IMR-90 (cell line): Measurements from ENCODE around the gene HSD17B8. TPM values are rescaled to one million over a fixed set of nuclear protein-coding genes. Genes with fewer than 3 reads are reported as not detected.

ENCODE experiments used
- ATAC-seq: fragments of 200-7000 bp; cut with Tn5 transposase; 2 replicates; pipeline ENCODE4 v1.9.1; 2020; ENCODE audit warnings: low read depth, mild to moderate bottlenecking, moderate library complexity
- BruUV-seq: library from RNA; stranded (reverse); fragments of 400-500 nt; replicated peaks from 2 replicates; lab custom pipeline; 2021; lab: Mats Ljungman, UMichigan
- CTCF ChIA-PET: fragments of 300-600 bp; formaldehyde crosslinking; extraction: SDS; loops from one replicate; lab custom pipeline; 2021; ENCODE audit warnings: antibody characterized with exemption; lab: Yijun Ruan, JAX
- POLR2A ChIA-PET: fragments of 300-600 bp; sonication (Branson Sonifier 250); formaldehyde crosslinking; loops from one replicate; lab custom pipeline; 2022; ENCODE audit warnings: antibody characterized with exemption; ENCODE audit not compliant: unreplicated experiment; lab: Charles Lee
- DNase-seq: peaks from one replicate; pipeline ENCODE4 v3.0.0; 2013
- H2AFZ ChIP-seq: replicated peaks from 2 replicates; pipeline ENCODE3; 2013; ENCODE audit warnings: low read length, mild to moderate bottlenecking; ENCODE audit not compliant: poor library complexity
- H2AK5ac ChIP-seq: 2 replicates; pipeline ENCODE4 v1.6.1; 2013; ENCODE audit warnings: low read depth, low read length, inconsistent platforms
- H2AK9ac ChIP-seq: replicated peaks from 2 replicates; pipeline ENCODE3; 2013; ENCODE audit warnings: mild to moderate bottlenecking, low read depth, low read length, moderate library complexity; ENCODE audit not compliant: poor library complexity
- H2BK120ac ChIP-seq: 2 replicates; pipeline ENCODE4 v1.6.1; 2013; ENCODE audit warnings: low read depth, low read length, inconsistent platforms
- H2BK15ac ChIP-seq: 3 replicates; pipeline ENCODE4 v1.6.1; 2013; ENCODE audit warnings: low read depth, low read length, inconsistent platforms
- H2BK20ac ChIP-seq: 2 replicates; pipeline ENCODE4 v1.6.1; 2013; ENCODE audit warnings: low read depth, mild to moderate bottlenecking, inconsistent platforms, low read length, moderate library complexity
- H2BK5ac ChIP-seq: 2 replicates; pipeline ENCODE4 v1.6.1; 2013; ENCODE audit warnings: mild to moderate bottlenecking, low read depth, low read length, inconsistent platforms; ENCODE audit not compliant: poor library complexity, severe bottlenecking
- H3K14ac ChIP-seq: replicated peaks from 2 replicates; pipeline ENCODE4 v1.6.1; 2013; ENCODE audit warnings: low read depth, low read length, inconsistent platforms
- H3K18ac ChIP-seq: 2 replicates; pipeline ENCODE4 v1.6.1; 2013; ENCODE audit warnings: low read depth, low read length, control low read depth
- H3K23ac ChIP-seq: 2 replicates; pipeline ENCODE4 v1.6.1; 2013; ENCODE audit warnings: low read depth, low read length, inconsistent platforms
- H3K27ac ChIP-seq: 2 replicates; pipeline ENCODE4 v1.5.1; 2013; ENCODE audit warnings: mild to moderate bottlenecking, control low read depth, low read length; ENCODE audit not compliant: insufficient read depth
- H3K27me3 ChIP-seq: 2 replicates; pipeline ENCODE4 v1.6.1; 2013; ENCODE audit warnings: low read length; ENCODE audit not compliant: control insufficient read depth, insufficient read depth
- H3K36me3 ChIP-seq: 2 replicates; pipeline ENCODE4 v1.6.1; 2013; ENCODE audit warnings: low read length, mixed read lengths; ENCODE audit not compliant: control insufficient read depth, insufficient read depth
- H3K4ac ChIP-seq: 2 replicates; pipeline ENCODE4 v1.6.1; 2013; ENCODE audit warnings: low read depth, low read length, inconsistent platforms
- H3K4me1 ChIP-seq: 2 replicates; pipeline ENCODE4 v1.6.1; 2013; ENCODE audit warnings: low read length, mixed read lengths; ENCODE audit not compliant: control insufficient read depth, insufficient read depth
- H3K4me2 ChIP-seq: 2 replicates; pipeline ENCODE4 v1.6.1; 2013; ENCODE audit warnings: low read depth, mild to moderate bottlenecking, control low read depth, low read length, moderate library complexity
- H3K4me3 ChIP-seq: 2 replicates; pipeline ENCODE4 v1.5.1; 2013; ENCODE audit warnings: low read depth, mild to moderate bottlenecking, control low read depth, low read length, moderate library complexity; ENCODE audit not compliant: insufficient read depth
- H3K56ac ChIP-seq: 2 replicates; pipeline ENCODE4 v1.6.1; 2013; ENCODE audit warnings: low read length, inconsistent platforms; ENCODE audit not compliant: insufficient read depth; ENCODE audit errors: extremely low read depth
- H3K79me1 ChIP-seq, 2 experiments: 2 replicates each; pipeline ENCODE4 v1.6.1; 2013; ENCODE audit warnings: low read length in 2 of 2, inconsistent platforms in 1 of 2, low read depth in 1 of 2
- H3K9ac ChIP-seq: 2 replicates; pipeline ENCODE4 v1.6.1; 2013; ENCODE audit warnings: low read depth, low read length, control low read depth
- H3K9me1 ChIP-seq: 2 replicates; pipeline ENCODE4 v1.6.1; 2013; ENCODE audit warnings: low read length, inconsistent platforms; ENCODE audit not compliant: insufficient read depth
- H3K9me3 ChIP-seq: 2 replicates; pipeline ENCODE4 v1.6.1; 2013; ENCODE audit warnings: low read length; ENCODE audit not compliant: control insufficient read depth, insufficient read depth
- H4K20me1 ChIP-seq: 2 replicates; pipeline ENCODE4 v1.6.1; 2013; ENCODE audit warnings: low read length, inconsistent platforms; ENCODE audit not compliant: insufficient read depth
- H4K5ac ChIP-seq: 2 replicates; pipeline ENCODE4 v1.6.1; 2013; ENCODE audit warnings: mild to moderate bottlenecking, low read depth, low read length, control low read depth
- H4K8ac ChIP-seq, 2 experiments: 2 replicates each; pipeline ENCODE4 v1.6.1; 2013; ENCODE audit warnings: low read depth in 2 of 2, low read length in 2 of 2, control low read depth in 1 of 2, inconsistent platforms in 1 of 2
- H4K91ac ChIP-seq: 2 replicates; pipeline ENCODE4 v1.6.1; 2013; ENCODE audit warnings: low read depth, low read length, inconsistent platforms; ENCODE audit not compliant: insufficient read depth
- BHLHE40 ChIP-seq: fragments of 150-350 bp; IDR thresholded peaks from 2 replicates; pipeline ENCODE4 v1.6.1; 2016; ENCODE audit warnings: mild to moderate bottlenecking, low read depth, low read length
- CEBPB ChIP-seq: IDR thresholded peaks from 2 replicates; pipeline ENCODE4 v1.6.1; 2012; ENCODE audit warnings: low read depth, low read length, improper control_type of control experiment
- CHD1 ChIP-seq: IDR thresholded peaks from 2 replicates; pipeline ENCODE4 v1.6.1; 2012; ENCODE audit warnings: low read depth, low read length, improper control_type of control experiment
- CTCF ChIP-seq: conservative IDR thresholded peaks from 2 replicates; pipeline ENCODE4 v1.5.1; 2012; ENCODE audit warnings: mild to moderate bottlenecking, low read depth, low read length, improper control_type of control experiment
- ELK1 ChIP-seq: fragments of 150-350 bp; IDR thresholded peaks from 2 replicates; pipeline ENCODE4 v1.6.1; 2016; ENCODE audit warnings: low read depth, mild to moderate bottlenecking, low read length, moderate library complexity, borderline replicate concordance
- FOS ChIP-seq: fragments of 150-350 bp; IDR thresholded peaks from 2 replicates; pipeline ENCODE4 v1.6.1; 2016; ENCODE audit warnings: low read depth, low read length
- MAFK ChIP-seq: IDR thresholded peaks from 2 replicates; pipeline ENCODE4 v1.6.1; 2012; ENCODE audit warnings: low read depth, low read length, improper control_type of control experiment
- MAZ ChIP-seq: IDR thresholded peaks from 2 replicates; pipeline ENCODE4 v1.6.1; 2012; ENCODE audit warnings: low read depth, mild to moderate bottlenecking, low read length, improper control_type of control experiment, moderate library complexity, borderline replicate concordance
- MXI1 ChIP-seq: IDR thresholded peaks from 2 replicates; pipeline ENCODE4 v1.6.1; 2012; ENCODE audit warnings: low read depth, mild to moderate bottlenecking, low read length, moderate library complexity, borderline replicate concordance
- NFE2L2 ChIP-seq: fragments of 150-350 bp; IDR thresholded peaks from 2 replicates; pipeline ENCODE4 v1.6.1; 2016; ENCODE audit warnings: low read depth, mild to moderate bottlenecking, low read length
- POLR2A ChIP-seq: IDR thresholded peaks from 2 replicates; pipeline ENCODE4 v1.6.1; 2012; ENCODE audit warnings: mild to moderate bottlenecking, low read depth, low read length
- RAD21 ChIP-seq: IDR thresholded peaks from 2 replicates; pipeline ENCODE4 v1.6.1; 2012; ENCODE audit warnings: low read length, improper control_type of control experiment
- RCOR1 ChIP-seq: IDR thresholded peaks from 2 replicates; pipeline ENCODE4 v1.6.1; 2012; ENCODE audit warnings: mild to moderate bottlenecking, low read length, improper control_type of control experiment; ENCODE audit not compliant: insufficient replicate concordance
- SMC3 ChIP-seq: fragments of 150-350 bp; IDR thresholded peaks from 2 replicates; pipeline ENCODE4 v1.6.1; 2016; ENCODE audit warnings: low read depth, mild to moderate bottlenecking, antibody characterized with exemption, low read length, moderate library complexity
- USF2 ChIP-seq: fragments of 150-350 bp; IDR thresholded peaks from 2 replicates; pipeline ENCODE4 v1.6.1; 2017; ENCODE audit warnings: mild to moderate bottlenecking, antibody characterized with exemption, low read length, low read depth
- WGBS, 2 experiments: methylation state at CpG; one replicate each; pipeline versions ENCODE4 v1.1.5 to v1.1.7; 2013; ENCODE audit warnings: missing lambda C conversion rate in 2 of 2; ENCODE audit not compliant: insufficient read length in 1 of 2; ENCODE audit errors: extremely low coverage in 2 of 2; 5-methylcytosine and 5-hydroxymethylcytosine counted together
- dilution Hi-C: fragments of 300-500 bp; cut with HindIII; formaldehyde crosslinking; loops from one replicate; pipeline ENCODE4 v1.14.3; 2018; ENCODE audit warnings: low sequenced_read_pairs; ENCODE audit not compliant: unreplicated experiment
- in situ Hi-C: fragments of 300-500 bp; cut with MboI; formaldehyde crosslinking; loops from 3 replicates; pipeline ENCODE4 v1.14.3; 2019; ENCODE audit warnings: low sequenced_read_pairs, inconsistent platforms, mixed read lengths
- intact Hi-C: fragments of 100-400 bp; cut with micrococcal nuclease; formaldehyde crosslinking; loops from 2 replicates; pipeline ENCODE4 v1.10.0; 2022
- polyA plus RNA-seq, 3 experiments: library from polyadenylated mRNA; depleted of rRNA; stranded (reverse); fragments of >200 nt; gene quantifications; 2 replicates each; pipeline ENCODE4 v1.2.3, GENCODE V29; 2012; ENCODE audit warnings: low replicate concordance in 1 of 3
- total RNA-seq: library from RNA; depleted of rRNA; stranded (reverse); fragments of >200 nt; gene quantifications from 2 replicates; pipeline ENCODE4 v1.2.3, GENCODE V29; 2012

Gene HSD17B8
- total and polyA plus RNA-seq, 2 of the 4 experiments (the other 2 are of a cell fraction) = 1.6 to 4.3 TPM

GRCh38 chr6:33170176-33171015, 34.1 kb upstream of the HSD17B8 start:
- WGBS, 2 experiments = 85% methylated on average over 2 of the region's 9 CpGs; no CpG with 5 or more reads in 1 of the 2 experiments
- intact Hi-C loops = no loop called here
- no peak for DNase-seq
- no peak for TF ChIP-seq BHLHE40
- no peak for TF ChIP-seq USF2
- TF ChIP-seq MAZ = no peak
- no peak for TF ChIP-seq RAD21
- TF ChIP-seq SMC3 = no peak
- TF ChIP-seq CTCF = no peak
- TF ChIP-seq MXI1 = no peak
- no peak for TF ChIP-seq RCOR1
- TF ChIP-seq POLR2A = no peak
- no peak for TF ChIP-seq MAFK
- TF ChIP-seq ELK1 = no peak
- no peak for TF ChIP-seq CEBPB
- TF ChIP-seq CHD1 = no peak
- no peak for TF ChIP-seq FOS
- TF ChIP-seq NFE2L2 = no peak

More at GRCh38 chr6:33170176-33171015, 34.1 kb upstream of the HSD17B8 start:
- in situ Hi-C loops (no loop called here), dilution Hi-C loops (no loop called here)
- Histone ChIP-seq H4K5ac (no peak overlapping the region), H3K9ac (no peak overlapping the region), H3K14ac (no peak overlapping the region), H3K56ac (no peak overlapping the region), H4K91ac (no peak overlapping the region), H2BK15ac (no peak overlapping the region), H3K27me3 (peaks cover 11% of the 10 kb centered on the region; the same call in 1 of the 2 replicates), H4K8ac (no peak overlapping the region), H3K4ac (no peak overlapping the region), H3K27ac (no peak overlapping the region), H3K18ac (no peak overlapping the region), H3K79me1 (no peaks in the 10 kb centered on the region), H2BK20ac (no peak overlapping the region), H3K36me3 (no peaks in the 10 kb centered on the region), H2BK120ac (no peak overlapping the region), H3K4me3 (no peak overlapping the region), H3K4me2 (no peak overlapping the region), H2BK5ac (no peak overlapping the region), H2AK5ac (no peak overlapping the region; the same call in 1 of the 2 replicates), H3K9me3 (no peaks in the 10 kb centered on the region), H4K20me1 (no peaks in the 10 kb centered on the region), H2AK9ac (peak overlapping the region; percentile 55), H2AFZ (no peak overlapping the region), H3K4me1 (no peaks in the 10 kb centered on the region), H3K9me1 (no peaks in the 10 kb centered on the region), H3K23ac (no peak overlapping the region)
- ChIA-PET CTCF (no interaction called here), POLR2A (no interaction called here)
- ATAC-seq = no peak
- no TSS peak for BruUV-seq
